Subcutaneous adipose tissue (tissue), 4 donors: Measurements from ENCODE around the gene CTBP2. TPM values are rescaled to one million over a fixed set of nuclear protein-coding genes. Genes with fewer than 3 reads are reported as not detected.

Source experiments
- total RNA-seq, 4 donors: library from RNA; depleted of rRNA; stranded (reverse); fragments of >200 nt; gene quantifications; one replicate each; pipeline ENCODE4 v1.1.0, GENCODE V29; 2016
- TF ChIP-seq, protein P1 (sequence below): fragments of 450-650 bp; IDR thresholded peaks from one replicate; pipeline ENCODE4 v1.5.1; 2016; ENCODE audit warnings: low read depth, mild to moderate bottlenecking, control low read depth, antibody characterized with exemption, moderate library complexity

Gene CTBP2
- total RNA-seq, 4 donors from 2014 or later = 22.3 to 52.2 (median 42.5) TPM

GRCh38 chr10:124977648-124978375 is 182.6 kb downstream of the CTBP2 start:
- TF ChIP-seq, protein P1, sequence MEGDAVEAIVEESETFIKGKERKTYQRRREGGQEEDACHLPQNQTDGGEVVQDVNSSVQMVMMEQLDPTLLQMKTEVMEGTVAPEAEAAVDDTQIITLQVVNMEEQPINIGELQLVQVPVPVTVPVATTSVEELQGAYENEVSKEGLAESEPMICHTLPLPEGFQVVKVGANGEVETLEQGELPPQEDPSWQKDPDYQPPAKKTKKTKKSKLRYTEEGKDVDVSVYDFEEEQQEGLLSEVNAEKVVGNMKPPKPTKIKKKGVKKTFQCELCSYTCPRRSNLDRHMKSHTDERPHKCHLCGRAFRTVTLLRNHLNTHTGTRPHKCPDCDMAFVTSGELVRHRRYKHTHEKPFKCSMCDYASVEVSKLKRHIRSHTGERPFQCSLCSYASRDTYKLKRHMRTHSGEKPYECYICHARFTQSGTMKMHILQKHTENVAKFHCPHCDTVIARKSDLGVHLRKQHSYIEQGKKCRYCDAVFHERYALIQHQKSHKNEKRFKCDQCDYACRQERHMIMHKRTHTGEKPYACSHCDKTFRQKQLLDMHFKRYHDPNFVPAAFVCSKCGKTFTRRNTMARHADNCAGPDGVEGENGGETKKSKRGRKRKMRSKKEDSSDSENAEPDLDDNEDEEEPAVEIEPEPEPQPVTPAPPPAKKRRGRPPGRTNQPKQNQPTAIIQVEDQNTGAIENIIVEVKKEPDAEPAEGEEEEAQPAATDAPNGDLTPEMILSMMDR = no peak

- TF ChIP-seq, protein P1 = no peak
Measured at GRCh38 chr10:124977161-124977560, 183.2 kb downstream of the CTBP2 start.

- TF ChIP-seq, protein P1 = no peak
Measured at GRCh38 chr10:124975977-124976514, 184.3 kb downstream of the CTBP2 start.

DNA sequence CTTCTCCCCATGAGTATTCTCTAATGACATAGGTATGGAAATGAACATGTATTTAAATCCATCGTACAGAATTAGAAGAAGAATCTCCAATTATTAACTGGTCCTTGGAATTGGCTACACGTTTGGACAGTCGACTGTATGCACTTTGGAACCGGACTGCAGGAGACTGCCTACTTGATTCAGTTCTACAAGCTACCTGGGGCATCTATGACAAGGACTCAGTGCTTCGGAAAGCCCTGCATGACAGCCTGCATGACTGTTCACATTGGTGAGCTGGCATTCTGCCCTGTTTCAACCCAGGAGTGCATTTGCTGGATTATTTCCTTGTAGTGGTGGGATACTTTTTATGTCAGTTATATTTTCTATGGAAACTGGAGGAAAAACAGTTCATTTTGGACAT is 186.2 kb downstream of the CTBP2 start:
- TF ChIP-seq, protein P1 = no peak

GRCh38 chr10:124972637-124973036 is 187.7 kb downstream of the CTBP2 start:
- TF ChIP-seq, protein P1 = no peak

- TF ChIP-seq, protein P1 = no peak
Measured at GRCh38 chr10:124971276-124971675, 189.1 kb downstream of the CTBP2 start.

DNA sequence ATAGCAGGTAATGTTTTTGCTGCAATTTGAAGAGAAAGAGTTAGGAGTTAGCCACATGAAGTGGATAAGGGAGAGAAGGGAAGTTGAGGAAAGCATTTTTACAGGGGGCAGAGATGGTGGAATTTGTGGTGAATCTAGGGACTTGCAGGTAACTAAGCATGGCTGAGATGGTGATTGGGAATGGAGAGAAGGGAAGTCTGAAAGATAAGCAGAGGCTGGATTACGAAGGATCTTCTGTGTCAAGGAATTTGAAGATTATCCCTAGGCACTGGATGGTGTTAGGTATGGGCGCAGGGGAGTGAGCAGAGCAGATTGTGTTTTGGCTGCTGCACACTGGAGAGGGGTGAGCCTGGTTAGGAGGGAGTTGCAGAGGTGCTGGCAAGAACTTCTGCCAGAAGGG is 193.1 kb downstream of the CTBP2 start:
- TF ChIP-seq, protein P1 = no peak
